NCI-H2107 treated with DMSO at 0.1 percent for 48 hours (cell line): ENCODE measurements around the gene CEBPZOS.

Source experiments
- DNase-seq: peaks from one replicate; lab custom pipeline; 2025; ENCODE audit not compliant: unreplicated experiment; lab: John Stamatoyannopoulos, UW

The CEBPZOS gene

DNA sequence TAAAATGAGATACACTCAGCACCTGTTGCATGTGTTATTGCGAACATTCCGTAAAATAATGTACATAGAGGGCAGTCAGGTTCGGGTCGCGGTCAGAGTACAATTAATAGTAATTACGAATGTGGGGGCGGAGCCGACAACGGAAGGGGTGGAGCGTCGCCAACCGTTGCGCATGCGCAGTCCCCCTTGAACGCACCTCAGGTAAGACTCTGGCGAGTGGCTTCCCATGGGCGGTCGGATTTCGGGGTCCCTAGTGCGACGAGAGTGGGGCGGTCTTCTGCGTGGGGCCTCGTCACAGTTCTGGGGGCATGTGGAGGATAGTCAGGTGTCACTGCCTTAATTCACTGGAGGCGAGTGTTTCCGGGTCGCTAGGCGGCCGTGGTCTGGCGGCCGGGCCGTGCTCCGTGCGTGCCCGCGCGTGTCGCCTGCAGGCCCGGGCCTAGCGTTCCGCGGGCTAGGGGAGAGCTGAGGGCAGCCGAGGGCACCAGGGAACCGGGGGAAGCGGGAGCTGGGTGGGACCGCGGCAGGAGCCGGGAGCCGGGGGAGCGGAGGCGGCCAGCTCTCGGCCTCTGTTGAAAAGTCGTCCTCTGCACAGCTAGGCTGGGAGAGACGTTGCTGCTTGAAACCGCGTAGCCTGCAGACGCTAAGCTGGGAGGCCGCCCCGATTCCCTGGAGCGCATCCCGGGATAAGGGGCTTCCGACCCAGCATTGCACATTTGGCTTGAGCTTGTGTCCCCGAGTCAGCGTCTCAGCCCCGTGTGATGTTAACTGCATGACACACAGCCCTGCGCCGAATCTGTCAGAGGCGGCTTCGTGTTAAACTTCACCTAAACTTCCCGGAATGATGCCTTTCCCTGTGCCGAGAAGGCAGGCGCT lies at the start of gene CEBPZOS:
Gene CEBPZOS, plus strand, starts transcription at position 177 of the 876 bp plus-strand sequence. CDS start 3,209 bp downstream, outside the sequence.
- peak; percentile 44 for DNase-seq

DNA sequence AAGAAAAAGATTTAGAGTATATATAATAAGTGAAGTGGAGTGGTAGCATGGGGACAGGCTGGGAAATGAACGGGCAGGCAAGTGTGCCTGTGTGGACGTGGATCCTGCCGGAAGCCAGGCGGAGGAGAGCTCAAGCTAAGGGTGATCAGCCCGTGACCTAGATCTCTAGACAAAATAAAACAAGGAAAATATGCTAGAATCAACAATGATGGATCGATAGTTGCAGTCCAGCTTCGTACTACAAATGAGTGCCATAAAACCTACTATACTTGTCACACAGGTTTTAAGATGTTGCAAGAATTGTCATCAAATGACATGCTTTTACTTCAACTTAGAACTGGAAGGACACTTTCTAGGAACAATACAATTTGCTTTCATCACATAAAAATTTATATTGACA lies 48.0 kb upstream of the CEBPZOS start:
- DNase-seq: no peak

DNA sequence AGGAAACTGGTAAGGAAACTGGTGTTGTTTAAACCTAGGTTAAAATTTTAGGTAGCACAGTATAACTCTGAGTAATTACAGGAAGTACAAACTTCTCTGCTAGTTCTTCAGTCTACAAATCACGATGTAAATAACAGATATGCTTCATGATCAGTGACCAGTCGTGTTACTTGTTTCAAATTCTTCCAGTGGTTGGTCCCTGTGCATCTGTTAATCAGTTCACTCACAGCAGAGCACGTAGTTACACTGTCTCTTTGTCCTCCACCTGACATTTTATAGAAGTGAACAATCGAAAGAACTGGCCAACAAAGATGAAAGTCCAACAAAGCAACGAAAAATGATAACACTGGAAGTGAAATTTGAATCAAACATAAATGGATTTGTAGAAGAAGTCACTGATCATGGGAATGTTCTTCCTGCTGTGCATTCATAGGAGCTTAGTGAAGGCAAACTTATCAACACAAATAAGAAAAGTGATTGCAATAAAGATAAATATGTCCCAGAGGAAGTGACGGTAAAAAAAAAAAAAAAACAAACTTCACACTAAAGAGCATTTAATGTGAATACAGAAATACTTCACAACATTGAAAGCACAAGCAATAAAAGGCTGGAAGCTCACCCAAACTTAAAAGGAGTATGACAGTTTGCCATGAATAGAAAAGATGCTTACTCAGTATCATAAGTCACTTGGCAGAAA lies 46.5 kb upstream of the CEBPZOS start:
- DNase-seq: no peak

DNA sequence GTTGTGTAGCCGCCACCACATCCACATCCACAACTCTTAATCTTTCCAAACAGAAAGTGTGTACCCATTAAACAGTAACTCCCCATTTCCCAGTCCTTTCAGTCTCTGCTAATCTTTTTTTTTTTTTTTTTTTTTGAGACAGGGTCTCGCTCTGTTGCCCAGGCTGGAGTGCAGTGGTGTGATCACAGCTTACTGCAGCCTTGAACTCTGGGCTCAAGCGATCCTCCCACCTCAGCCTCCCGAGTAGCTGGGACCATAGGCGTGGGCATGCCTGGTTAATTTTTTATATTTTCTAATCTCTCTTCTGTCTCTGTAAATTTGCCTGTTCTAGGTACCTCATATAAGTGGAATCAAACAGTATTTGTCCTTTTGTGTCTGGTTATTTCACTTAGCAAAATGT lies 43.1 kb upstream of the CEBPZOS start:
- DNase-seq: no peak

DNA sequence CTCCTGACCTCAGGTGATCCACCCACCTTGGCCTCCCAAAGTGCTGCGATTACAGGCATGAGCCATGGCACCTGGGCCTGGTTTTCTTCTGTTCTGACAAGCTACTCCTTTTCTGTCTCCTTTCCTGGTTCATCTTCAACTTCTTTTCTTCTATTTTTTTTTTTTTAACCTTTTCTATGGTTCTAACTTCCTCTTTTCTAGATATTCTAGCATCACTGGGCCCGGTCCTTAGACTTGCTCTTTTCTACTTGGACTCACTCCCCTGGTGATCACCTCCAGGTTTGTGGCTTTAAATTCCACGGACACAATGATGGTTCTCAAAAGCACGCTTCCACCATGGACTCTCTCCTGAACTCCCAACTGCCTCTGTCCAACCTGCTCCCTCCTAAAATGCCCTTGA lies 41.5 kb upstream of the CEBPZOS start:
- DNase-seq: no peak

DNA sequence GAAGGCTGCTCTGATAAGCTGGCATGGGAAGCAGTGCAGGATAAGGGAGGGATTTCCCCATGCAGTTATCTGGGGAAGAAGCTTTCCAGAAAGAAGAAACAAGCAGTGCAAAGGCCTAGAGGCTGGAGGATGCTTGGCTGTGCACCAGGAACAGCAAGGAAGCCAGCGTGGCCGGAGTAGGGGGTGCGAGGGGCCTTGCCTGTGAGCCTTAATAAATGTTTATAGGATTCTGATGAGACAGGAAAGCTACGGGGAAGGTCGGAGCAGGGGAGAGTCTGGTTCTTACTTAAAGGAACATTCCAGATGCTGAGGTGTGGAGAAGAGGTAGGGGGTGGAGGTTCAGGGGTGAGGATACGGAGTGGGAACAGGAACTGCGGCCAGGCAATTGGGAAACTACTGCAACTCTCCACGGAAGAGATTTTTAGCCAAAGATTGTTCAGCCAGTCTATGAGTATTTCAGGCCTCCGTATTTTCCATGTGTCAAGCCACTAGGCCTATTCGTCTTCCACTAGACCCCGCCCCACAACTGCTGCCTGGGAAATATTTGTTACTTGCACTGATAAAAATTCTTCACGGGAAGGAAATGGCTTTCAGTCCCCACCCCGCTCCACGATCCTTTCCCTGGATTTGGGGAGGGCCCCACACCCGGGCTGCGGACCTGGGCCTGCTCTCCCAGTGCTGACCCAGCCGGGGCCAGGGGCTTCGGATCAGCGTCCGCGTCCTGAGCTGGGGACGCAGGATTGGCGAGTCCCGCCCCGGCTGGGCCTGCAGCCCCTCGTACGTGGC lies 40.0 kb upstream of the CEBPZOS start:
- peak; percentile 21 for DNase-seq

DNA sequence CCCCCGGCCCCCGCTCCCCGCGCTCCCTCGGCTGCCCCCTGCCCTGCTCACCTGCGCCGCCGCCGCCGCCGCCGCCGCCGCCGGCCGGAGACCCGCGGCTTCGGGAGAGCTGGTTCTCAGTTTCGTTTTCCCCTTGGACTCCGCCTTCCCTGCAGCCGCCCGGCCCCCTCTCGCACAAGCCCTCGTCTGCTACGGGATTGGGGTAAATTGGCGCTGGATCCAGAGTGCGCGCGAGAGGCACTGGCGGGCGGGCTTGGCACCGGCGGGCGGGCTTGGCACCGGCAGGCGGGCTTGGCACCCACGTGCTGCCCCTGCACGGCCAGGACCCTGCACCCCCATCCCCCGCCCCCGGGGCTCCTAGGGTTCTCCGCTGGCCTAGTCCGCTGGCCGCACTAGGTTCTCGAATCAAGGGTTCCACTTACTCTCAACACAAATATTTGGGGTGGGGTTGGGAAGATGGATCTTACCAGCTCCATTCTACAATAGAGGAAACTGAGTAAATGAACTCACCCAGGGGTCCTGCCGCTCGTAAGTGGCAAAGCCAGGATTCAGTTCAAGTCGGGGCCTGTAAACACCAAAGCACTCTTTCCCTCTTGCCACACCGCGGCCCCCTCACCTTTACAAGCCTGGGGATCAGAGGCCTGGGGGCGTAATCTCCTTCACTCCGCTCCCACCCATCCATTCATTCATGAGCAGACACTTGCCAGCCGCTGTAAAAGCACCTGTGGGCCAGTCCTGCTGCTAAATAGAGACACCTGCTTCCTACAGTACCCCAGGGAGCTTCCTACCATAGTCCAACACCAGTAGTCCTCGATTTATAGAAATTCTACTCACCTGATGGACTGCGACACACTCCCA lies 39.2 kb upstream of the CEBPZOS start, which contains the start of gene EIF2AK2:
Gene EIF2AK2, minus strand, starts transcription at position 124 of the 858 bp plus-strand sequence. CDS start 9,174 bp downstream, outside the sequence.
- DNase-seq: peak; percentile 83

DNA sequence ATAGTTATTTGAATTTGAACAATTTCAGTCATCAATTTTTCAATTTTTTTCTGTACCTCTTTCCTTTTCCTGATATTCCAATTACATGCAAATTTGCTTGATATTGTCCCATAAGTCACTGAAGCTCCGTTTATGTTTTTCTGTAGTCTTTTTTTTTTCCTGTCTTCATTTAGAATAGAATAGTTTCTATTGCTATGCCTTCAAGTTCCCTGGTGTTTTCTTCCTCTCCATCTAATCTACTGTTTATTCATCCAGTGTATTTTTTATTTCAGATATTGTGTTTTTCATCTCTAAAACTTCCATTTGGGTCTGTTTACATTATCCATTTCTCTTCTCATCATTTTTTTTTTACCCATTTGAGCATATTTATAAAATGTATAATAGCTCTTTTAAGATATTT lies 31.5 kb upstream of the CEBPZOS start:
- DNase-seq: no peak

DNA sequence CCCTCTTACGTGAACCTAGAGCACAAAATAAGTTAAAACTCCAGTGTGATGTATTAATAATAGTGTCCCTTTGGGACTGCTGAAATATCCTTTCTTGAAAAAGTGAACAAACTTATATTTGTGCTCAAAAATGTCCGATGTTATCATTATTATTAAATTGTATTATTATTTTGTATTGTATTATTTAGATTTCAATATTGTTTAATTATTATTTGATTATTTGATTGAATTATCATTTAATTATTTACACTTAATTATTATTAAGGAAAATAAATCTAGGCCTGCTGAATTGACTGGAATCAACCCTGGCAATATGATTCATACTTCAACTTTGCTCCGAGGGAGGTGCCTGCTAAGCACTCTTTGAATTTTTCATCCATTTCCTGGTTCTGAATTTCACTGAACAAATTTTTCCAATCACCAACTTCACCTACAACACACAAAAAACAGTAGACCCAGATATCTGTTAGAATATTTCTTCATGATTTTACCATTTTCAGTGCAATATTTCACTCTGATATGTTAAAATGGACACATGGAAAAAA lies 28.6 kb upstream of the CEBPZOS start:
- no peak for DNase-seq

DNA sequence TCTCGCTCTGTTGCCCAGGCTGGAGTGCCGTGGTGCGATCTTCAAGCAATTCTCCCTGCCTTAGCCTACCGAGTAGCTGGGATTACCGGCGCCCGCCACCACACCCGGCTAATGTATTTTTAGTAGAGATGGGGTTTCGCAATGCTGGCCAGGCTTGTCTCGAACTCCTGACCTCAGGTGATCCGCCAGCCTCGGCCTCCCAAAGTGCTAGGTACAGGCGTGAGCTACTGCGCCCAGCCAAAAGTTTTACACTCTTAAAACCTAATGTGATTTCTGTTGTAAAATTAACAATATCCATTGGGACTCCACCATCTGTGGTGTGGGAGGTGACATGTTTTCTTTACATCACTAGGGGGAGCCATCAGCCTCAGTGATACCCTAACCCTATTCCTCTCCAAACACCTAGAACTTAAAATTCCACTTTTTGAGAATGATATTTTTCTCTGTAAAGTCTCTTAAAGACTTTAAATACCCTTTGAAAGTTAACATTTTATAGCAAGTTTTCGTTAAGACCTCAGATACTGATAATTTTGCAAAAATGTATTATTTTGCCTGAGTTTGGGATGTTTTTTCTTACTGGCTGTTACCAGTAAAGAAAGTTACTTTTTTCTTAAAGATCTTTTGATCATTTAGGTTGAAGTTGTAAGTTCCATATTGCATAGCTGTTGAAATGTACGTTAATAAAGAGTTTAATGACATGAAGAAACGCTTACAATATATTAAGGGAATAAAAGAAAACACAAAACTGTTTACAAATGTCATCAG lies 27.9 kb upstream of the CEBPZOS start:
- peak; percentile 20 for DNase-seq

DNA sequence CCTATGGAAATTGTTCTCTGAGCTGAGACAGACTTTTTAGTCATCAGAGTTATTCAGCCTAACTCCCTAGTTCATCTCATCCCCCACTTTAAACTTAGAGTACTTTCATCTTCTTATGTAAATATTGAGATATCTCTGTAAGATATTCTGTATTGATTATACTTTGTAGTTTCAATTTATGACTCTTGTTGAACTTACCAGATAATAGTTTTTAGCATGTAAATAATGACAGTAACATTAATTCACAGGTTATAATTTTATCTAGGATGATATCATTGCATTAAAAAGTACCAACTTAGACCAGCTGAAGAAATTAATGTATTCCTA lies 24.7 kb upstream of the CEBPZOS start:
- no peak for DNase-seq

DNA sequence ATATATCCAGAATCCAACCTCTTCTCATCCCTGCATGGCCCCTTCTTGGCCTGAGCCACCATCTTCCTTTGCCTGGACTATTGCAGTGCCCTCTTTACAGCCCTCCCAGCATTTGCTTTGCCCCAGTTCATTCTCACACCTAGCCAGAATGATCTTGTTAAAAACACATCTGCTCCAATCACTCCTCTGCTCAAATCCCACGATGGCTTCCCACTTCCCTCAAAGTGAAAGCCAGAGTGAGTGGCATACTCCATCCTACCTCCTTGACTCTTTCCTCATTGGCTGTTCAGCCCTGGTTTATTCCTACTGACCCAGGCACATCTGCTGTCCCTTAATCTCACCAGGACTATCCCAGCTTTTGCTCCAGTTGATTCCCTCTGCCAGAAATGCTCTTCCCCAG lies 22.6 kb upstream of the CEBPZOS start:
- DNase-seq: no peak

DNA sequence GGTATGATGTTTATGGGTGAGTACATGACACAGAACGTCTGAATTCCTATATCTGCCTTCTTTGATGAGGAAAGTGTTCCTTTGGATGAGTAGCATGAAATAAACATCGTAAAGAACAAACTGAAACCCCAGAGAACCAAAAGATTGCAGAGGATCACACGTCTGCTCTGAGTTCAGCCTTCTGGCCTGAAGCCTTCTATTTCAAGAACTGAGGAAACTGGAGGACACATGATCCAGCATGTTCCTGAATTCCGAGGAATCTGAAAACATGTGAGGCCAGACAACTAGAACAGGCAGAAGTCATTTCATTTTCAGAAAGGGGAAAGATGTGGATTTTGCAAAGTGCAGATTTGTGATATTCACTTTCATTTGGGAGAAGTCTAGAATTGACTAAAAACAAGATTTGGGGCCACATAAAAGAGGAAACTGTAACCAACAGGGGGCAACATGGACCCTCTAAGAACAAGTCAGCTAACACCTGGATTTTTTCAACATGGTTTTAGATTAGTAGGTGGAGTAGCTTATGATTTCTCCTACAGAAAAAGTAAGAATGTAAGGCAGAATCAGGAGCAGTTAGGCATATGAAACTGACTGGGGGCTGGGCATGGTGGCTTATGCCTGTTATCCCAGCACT lies 16.2 kb upstream of the CEBPZOS start:
- no peak for DNase-seq

DNA sequence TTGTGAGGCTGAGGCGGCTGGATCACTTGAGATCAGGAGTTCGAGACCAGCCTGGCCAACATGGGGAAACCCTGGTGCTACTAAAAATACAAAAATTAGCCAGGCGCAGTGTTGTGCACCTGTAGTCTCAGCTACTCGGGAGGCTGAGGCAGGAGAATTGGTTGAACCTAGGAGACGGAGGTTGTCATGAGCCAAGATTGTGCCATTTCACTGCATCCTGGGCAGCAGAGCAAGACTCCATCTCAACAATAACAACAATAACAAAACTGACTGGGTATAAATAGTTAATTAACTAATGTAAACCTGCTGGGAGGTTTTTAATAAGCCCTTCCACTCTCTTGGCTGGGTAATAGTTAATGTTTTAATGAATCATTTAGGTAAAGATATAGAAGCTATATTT lies 15.7 kb upstream of the CEBPZOS start:
- no peak for DNase-seq

DNA sequence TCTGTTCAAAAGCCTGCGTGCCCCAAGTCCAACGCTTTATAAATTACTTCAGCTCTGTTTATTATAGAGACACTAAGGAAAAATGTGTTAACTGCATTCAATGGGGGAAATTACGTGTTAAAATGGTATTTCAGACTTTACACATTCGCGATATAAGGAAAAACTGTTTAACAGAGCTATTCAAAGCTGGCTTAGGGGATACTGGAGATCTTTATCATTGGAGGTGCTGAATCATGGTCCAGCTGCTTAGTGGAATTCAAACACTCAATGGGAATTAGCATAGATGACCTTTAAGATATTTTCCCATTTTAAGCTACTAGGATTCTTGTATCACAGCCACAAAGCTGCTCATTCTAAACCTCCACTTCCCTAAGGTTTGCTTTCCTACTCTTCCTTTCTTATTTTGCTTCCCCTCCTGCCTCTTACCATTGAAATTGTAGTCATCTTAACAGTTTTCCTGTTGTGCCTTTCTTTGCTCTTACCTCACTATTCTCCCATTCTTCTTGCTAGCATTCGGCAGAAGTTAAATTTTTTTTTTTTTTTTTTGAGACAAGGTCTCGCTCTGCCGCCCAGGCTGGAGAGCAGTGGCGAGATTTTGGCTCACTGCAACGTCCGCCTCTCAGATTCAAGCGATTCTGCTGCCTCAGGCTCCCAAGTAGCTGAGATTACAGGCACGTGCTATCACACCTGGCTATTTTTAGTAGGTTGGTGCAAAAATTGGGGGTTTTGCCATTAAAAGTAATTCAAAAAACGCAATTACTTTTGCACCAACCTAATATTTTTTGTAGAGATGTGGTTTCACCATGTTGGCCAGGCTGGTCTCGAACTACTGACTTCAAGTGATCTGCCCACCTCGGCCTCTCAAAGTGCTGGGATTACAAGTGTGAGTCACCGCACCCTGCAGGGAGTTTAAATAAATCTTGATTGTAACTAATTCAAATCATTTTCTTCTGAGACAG lies 14.3 kb upstream of the CEBPZOS start:
- no peak for DNase-seq

DNA sequence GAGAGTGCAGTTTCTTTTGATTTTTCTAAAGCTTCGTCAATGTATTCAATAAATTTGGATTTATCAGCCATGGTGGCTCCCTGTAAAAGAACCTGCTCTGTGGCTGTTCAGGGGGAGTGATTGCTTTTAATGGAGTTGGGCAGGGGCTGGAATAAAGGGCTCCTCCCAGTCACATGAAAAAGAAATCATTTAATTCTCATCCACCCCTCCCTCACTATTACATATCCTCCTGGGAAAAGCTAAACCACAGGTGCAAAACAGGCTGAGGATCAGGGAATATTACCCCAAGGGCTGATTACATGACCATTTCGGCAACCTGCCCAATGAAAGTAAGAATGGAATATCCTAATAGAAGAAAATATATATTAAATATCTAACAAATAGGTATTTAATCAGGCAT lies 7.7 kb upstream of the CEBPZOS start, which contains the start of gene SULT6B1:
Gene SULT6B1, minus strand, starts transcription at position 101 of the 400 bp plus-strand sequence. Its CDS starts 30 bp downstream, at position 71.
- no peak for DNase-seq

DNA sequence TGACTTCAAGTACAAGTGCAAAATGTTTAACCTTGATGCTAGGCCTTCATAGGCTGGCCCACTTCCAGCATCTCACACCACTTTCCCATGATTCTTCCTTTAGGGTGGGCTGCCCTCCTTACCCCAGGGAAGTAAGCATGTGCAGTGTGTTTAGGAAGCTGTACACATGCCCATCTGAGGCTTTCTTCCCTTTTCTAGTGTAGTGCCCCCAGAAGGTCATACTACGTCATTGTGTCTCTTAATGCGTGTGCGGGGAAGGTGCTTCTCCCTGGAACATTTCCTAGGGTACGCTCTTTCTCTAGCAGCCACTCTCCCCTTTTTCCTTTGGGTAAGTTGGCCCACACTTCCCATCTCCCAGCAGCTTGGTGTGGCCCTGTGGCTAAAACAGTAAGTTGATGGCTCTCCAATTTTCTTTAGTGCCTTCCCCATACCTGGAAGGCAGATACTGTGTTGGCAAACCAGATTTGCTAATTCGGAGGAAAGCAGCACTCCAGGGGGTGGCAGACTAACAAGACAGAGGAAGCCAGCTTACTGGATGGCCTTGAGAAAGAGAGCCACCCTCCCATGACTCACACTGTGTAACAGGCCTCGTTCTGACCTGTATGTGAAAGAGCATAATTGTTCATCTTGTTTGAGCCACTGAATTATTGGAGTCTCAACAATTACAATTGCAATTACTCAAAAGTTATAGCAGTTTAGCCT lies 6.7 kb upstream of the CEBPZOS start:
- no peak for DNase-seq
